Kasumi-1 (cell line): ENCODE data around the gene U2AF2.
A peak's percentile ranks its signal among the peaks of the same experiment; 100 is the strongest.

Experiments used
- DNase-seq, 2 experiments: peaks; one replicate each; lab custom pipeline; 2025; lab: John Stamatoyannopoulos, UW

Gene U2AF2

DNA sequence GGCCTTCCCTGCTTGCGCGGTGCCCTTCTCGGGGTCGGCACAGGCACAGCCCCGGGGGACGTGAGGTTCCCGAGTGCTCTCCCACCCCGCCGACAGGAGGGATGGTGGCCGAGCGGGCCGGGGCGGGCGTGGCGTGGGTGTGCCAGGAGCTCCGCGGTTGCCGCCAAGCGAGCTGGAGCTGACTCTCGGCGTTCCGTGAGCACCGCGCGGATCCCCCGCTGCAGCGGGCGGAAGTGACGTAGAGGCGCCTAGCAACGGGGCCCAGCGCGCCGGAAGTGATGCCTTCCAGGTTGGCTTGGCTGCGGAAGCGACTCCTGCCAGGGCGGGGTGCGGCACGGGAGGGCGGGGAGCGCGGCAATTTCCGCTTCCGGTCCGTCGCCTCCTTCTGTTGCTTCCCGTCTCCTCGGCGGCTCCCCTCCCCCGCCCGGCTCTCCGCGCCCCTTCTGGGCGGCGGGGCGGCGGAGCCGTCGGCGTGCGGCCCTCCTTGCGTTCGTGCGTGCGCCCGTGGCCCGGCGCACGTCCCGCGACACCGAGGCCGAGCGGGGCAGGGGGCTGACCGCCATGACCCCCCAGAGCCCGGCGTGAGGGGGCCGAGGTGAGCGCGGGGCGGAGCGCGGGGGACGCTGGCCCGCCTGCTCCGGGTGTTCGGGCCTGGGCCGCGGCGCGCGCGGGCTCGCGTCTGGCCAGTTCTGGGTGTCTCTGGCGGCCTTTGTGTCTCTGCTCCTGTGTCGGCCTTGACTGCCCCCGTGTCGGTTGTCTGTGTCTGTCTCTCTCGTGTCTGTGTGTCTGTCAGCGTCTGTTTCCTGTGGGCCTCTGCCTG lies 20.2 kb downstream of the U2AF2 start, which contains the start of gene EPN1:
EPN1 (plus strand) TSS at position 386 of the 820 bp plus-strand sequence. CDS start 3,402 bp downstream, outside the sequence.
- DNase-seq = peak; percentile 91 to 93

DNA sequence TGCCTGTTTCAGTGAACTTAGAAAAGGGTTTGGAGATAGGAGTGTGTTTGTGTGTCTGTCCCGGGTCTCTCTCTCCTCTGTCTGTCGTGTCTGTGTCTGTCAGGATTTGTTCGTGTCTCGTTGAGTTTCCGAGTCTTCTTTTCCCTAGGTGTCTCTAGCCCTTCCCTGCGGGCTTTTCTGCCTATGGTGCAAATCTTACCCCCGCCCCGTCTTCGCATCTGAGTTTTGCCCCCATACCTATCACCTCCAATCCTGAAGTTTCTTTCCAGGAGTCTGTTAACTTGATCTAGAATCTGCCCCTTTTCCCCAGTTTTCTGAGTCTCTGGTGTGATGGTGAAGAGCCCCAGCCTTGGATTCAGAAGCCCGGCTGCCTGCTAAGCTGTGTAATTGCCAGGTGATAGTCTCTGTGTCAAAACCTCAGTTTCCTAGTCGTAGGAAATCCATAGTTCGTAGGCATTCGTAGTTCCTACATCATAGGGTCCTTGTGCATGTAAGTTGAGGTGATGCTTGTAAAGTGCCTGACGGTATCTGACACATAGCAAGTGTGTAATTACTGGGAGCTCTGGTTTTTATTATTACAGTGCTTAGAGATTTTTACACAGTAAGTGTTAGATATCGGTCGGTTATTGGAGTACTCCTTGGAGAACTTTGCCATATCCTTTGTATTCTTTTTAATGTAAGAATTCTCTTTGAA lies 21.0 kb downstream of the U2AF2 start:
- no peak for DNase-seq

DNA sequence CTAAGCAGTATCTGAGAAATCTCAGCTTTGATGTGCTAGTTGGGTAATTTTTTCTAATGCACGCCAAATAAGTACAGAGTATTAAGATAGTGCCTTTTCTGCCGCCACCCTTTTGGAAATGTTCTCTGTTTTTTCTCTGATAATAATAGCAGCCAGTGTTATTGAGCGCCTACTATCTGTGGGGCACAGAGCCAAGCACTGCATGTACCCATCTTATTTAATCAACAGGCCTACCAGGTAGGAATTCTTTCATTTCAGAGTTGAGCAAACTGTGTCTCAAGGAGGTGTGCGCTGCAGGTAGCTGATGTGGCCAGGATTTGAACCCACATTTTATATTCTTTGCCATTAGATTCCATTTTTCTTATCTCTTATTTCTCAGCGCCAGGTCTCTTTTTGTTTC lies 21.5 kb downstream of the U2AF2 start:
- no peak for DNase-seq

DNA sequence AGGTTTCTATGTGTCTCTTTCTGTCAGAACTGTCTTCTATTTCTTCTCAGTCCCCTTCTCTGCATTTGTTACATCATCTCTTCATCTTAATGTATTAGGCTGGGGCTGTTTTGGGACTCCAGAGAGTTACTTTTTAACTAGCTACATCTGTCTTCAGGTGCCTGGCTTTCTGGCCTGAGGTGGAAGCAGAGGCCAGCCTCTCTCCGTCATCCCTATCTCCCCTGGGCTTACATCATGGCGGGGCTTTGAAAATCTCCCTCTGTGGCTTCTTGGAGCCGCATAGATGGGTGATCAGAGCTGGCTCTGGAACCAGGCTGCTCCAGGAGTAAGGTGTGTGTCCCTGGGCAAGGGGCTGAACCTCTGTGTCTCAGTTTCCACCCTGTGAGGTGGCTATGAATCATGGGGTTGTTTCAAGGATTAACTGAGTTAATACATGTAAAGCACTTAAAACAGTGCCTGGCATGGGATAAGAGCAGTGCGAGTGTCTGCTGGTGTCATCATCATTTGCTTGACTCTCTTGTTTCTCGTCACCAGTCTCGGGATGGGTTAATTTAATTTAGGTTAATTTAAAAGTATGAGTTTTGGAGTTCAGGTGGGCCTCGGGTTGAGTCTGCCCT lies 22.2 kb downstream of the U2AF2 start:
- no peak for DNase-seq

GRCh38 chr19:55677572-55678028 lies 22.8 kb downstream of the U2AF2 start:
- DNase-seq = no peak

DNA sequence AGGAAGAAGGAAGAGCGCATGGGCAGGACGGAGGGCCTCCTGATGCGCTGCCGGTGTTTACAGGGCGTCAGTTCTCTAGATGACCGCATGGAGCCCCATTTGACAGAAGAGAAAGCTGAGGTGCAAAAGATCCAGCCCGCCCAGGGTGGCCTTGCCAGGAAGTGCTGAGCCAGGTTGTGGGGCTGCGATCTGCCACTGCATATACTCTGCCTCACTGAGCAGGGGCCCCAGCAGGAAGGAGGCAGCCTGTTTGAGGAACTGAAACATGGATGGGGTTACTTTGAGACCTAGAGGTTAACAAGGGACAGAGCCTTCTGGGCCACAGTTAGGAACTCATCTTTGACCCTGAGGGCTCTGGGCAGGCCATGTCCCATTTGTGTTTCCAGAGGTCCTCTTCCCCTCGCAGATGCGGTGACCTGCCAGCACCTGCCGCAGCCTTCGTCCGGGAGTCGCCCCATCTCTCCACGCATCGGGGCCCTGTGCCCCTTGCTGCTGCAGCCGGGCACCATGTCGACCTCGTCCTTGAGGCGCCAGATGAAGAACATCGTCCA lies 23.4 kb downstream of the U2AF2 start:
- DNase-seq = peak; percentile 50 to 63

GRCh38 chr19:55679343-55680257 lies 24.8 kb downstream of the U2AF2 start:
- DNase-seq = no peak

DNA sequence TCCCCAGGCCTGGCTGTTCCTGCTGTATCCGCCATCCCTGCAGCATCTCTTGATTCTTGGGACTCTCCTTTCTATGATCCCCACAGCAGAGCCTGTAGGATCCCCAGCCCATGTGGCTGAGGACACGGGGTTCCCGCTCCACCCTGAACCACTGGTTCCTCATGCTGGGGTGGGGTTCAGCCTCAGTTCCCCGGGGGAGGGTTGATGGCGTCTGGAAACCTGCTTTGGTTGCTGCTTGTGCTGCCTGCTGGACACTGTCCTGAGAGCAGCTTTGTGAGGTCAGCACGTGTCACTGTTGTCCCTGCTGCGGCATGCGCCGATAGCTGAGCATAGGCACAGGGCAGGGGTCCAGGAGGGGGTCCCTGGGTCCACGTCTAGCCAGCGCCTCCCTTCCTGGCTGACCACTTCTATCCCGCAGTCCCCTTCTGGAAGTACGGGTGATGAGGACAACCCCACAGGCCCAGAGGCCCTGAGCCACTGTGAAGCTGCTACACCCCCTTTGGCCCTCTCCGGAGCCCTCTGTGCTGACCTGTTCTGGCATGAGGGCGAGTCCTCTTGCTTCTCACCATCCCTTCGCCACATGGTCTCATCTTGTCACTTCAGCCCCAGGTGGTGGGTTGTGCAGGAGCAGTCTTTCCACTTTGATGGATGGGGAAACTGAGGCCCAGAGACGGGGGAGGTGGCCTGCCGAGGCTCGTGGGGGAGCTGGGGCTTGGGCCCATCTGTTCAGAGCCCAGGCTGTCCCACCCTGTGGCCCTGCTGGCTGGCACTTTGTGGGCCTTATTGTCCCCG lies 25.7 kb downstream of the U2AF2 start:
- DNase-seq = no peak

DNA sequence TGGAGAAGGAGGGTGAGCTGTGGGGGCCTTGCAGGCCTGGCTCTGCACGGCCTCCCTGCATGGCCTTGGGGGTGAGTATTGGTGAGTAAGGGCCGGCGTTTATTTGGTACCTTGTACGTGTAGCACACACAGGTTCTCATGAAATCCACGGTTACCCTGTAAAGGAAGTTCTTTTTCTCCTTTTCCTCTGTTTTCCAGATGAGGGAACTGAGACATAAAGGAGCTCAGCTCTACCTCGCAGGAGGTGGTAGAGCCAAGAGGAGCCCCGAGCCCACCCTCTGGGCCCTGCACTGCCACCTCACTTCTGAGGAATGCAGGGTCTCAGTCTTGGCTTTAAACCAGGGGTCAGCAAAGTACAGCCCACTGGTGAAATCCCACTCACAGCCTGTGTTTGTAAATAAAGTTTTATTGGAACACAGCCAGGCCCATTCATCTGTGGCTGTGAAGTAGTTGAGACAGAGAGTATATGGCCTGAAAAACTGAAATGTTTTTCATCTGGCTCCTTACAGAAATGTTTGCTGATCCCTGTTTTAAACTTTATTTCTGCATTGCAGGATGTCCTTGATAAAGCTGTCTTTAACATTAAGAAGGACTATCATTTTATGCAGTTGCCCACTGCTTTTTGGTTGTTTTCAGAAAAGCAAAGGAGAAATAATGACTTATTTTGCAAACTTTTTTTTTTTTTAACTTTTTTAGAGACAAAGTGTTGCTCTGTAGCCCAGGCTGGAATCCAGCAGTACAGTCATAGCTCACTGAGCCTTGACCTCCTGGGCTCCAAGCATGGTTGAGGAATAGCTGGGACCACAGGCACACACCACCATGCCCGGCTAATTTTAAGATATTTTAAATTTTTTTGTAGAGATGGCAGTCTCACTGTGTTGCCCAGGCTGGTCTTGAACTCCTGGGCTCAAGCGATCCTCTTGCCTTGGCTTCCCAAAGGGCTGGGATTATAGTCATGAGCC lies 26.6 kb downstream of the U2AF2 start:
- DNase-seq = no peak

DNA sequence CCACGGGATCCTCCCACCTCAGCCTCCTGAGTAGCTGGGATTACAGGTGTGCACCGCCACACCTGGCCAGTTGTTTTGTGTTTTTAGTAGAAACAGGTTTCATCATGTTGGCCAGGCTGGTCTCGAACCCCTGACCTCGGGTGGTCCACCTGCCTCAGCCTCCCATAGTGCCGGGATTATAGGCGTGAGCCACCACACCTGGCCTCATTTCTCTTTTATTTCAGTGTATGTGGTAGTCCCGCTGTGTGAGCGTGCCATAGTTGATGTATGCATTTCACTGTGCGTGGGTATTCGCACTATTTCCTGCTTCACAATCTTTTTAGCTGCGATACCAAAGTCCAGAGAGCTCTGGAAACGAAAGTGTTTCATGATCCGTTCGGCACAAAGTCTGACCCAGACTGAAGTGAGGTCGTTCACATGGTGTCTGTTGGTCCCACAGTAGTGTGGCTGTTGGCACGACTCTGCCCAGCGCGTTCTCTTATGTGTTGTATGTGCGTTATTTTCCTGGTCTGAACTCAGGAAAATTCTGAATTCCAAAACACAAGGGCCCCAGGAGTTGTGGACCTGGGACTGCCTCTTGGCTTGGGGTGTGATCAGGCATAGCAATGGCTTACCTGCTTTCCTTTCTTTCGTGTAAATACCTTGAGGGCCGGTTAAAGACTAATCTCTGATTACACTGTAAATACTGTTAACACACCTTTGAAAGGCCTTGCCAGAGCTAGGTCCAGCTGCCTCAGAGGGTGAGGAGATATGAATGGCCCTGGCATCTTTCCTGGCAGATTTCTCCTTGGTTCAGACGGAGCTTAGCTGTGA lies 28.8 kb downstream of the U2AF2 start:
- DNase-seq = no peak

DNA sequence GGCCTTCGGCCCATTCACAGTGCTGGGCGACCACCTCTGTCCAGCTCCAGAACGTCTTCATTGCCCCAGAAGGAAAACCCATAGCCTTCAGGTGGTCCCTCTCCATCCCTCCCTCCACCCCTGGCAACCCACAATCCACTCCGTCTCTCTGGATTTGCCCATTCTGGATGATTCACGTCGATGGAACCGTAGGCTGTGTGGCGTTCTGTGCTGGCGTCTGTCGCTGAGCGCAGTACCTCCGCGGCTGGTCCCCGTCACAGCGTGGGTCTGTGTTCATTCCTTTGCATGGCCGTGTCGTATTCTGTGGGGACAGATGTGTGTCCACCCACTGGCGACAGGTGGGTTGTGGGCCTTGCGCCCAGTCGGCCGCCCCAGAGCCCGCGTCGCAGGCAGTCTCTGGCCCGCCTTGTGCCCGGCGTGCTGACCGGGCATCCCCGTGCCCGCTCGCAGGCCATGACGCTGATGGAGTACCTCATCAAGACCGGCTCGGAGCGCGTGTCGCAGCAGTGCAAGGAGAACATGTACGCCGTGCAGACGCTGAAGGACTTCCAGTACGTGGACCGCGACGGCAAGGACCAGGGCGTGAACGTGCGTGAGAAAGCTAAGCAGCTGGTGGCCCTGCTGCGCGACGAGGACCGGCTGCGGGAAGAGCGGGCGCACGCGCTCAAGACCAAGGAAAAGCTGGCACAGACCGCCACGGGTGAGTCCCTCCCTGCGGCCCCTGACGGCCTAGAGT lies 30.3 kb downstream of the U2AF2 start:
- no peak for DNase-seq

- DNase-seq = no peak
These were observed 30.9 kb downstream of the U2AF2 start for GRCh38 chr19:55685776-55686175.

DNA sequence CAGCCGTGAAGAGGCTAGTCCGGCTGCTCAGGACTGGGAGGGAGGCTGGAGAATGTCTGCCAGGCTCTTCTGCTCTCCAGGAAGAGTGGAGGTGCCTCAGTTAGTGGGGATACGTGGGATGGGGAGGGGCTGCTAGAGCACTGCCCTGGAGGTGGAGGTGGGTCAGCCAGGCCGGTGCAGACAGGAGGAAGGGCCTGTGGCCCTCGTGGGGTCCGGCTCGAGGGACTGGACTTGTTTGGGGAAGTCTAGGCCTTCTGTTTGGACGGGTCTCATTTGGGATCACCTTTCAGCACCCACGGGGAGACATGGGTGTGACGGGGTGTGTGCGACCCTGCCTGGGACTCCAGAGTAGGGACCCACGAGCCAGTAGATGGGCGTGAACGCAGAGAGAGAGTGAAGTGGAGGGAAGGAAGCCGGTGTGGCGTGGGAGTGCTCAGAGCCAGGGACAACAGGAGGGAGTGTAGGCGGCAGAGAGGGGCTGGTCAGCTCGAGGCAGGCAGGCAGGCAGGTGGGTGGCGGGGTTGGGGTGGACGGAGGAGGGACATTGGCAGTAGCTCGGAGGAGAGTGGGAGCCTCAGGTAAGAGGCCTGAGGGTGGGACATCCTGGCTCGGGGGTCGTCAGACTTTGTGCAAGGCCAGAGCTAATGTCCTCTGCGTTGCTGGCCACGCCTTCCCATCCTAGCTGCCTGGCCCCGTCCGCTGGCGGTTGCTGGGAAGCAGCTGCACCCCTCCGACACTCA lies 31.6 kb downstream of the U2AF2 start:
- DNase-seq = no peak

DNA sequence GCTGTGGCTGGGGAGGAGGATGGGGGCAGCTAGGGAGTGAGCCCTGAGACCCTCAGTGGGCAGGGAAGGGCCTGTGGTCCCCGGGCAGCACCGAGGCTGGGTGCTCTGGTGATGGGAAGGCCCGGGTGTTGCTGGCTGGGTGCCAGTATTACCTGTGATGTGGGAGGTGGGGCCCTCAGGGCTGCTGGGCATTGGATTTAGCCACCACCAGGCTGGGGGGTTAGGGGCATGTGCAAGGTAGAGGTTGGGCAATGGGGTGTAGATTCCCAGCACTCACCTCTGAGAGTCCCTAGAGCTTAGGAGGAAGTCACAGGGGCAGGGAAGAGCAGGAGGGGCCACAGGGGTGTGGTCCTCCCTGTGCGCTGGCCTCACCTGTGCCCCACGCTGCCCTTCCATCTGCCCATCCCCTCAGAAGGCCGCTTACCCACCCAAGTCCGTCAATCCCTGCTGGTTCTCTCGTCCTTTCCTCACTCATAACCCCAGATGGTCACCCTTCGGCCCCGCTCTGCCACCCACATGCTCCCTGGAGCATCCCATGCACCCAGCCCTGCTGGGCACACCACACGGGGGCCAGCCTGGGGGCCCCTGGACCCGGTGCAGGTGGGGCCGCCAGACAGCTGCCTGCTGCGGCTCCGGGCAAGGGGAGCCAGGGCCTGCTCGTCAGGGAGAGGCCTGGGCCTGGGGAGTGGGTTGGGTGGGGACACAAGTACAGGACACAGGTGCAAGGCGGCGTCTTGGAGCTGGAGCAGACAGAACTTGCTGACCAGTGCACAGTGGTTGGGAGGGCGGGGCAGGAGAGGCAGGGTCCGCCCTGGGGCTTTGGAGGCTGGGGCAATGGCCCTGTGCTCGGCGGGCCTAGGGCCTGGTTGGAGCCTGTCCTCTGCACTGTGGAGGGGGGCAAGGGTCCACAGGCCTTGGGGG lies 32.7 kb downstream of the U2AF2 start:
- no peak for DNase-seq

DNA sequence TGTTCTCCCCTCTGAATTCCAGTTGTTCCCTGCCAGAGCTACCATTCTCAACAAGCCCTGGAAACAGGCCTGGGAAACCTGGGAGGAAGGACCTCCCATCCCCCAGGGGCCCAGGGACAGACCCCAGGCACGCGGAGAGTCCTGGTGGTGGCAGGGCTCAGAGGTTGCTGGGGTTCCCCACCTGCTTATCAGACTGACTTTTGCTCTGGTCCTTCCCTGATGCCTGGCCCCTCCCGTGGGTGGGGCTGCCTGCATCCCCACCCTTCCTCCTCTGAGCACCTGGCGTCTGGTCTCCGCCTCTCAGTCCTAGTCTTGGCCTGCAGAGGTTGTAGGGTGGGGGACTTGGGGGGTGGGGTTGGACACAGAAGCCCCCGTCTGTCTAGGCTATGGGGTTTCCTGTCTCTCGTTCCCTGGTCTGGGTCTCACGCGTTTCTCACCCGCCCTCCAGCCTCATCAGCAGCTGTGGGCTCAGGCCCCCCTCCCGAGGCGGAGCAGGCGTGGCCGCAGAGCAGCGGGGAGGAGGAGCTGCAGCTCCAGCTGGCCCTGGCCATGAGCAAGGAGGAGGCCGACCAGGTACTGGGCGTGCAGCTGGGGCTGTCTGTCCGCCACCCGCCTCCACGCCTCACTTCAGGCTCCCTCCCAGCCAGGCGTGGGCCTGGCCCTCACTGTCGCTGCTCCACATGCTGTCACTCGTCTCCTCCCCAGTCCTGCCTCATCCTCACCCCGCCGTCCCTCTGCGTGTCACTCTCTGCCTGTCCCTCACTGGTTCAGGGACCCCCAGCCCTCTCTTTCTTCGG lies 33.8 kb downstream of the U2AF2 start:
- no peak for DNase-seq
